ENCODE results near the gene EPPIN.
"Not testable (repeated sequence)": the region's sequence is repeated elsewhere in the genome, so short reads cannot be mapped to it uniquely, and the experiment has no call there.

EPPIN gene
- total RNA-seq: 0 to 0.03 (median 0) reads per million in 9 experiments

DNA sequence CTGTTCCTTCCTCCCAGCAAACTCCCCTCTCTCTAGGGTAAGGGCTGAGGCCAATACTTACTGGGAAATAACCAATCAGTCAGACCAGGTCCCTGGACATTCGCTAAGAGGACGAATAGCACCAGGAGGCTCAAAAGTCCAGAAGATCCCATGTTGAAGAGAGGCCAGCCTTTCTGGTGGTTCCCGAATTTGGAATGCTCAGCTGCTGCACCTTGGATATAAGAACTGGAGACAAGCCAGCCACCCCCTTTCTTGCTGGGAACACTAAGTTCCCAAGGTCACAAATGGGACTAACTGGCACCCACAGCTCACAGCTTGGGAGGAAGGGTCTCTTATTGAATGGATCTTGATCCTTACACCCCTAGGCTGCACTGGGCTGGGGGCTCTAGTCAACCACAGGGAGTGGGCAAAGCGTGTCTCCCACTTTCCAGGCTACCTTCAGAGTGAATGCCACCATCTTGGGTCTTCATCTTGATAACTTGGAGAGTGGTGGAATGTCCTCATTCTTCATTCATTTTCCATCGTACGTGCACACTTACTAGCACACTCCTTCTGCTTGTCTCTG, at the start of gene EPPIN:
EPPIN (minus strand) TSS at position 196 of the 565 bp plus-strand sequence; CDS start at position 152, 44 bp downstream.
- Mint-ChIP-seq H3K27ac (no peak within 1 kb of the TSS), H3K4me1 (ENCODE audit: low read depth in 2 of 2) (no peaks in the 10 kb centered on the region), H3K4me3 (no peak within 1 kb of the TSS), H3K9me3 (no peaks in the 10 kb centered on the region), H3K27me3 (peaks cover 51 to 65% of the 10 kb centered on the region in 2 donors), H3K36me3 (ENCODE audit: insufficient read depth) (no peaks in the 10 kb centered on the region)
- ATAC-seq (replicated peaks) (no peak), DNase-seq (no peak)

DNA sequence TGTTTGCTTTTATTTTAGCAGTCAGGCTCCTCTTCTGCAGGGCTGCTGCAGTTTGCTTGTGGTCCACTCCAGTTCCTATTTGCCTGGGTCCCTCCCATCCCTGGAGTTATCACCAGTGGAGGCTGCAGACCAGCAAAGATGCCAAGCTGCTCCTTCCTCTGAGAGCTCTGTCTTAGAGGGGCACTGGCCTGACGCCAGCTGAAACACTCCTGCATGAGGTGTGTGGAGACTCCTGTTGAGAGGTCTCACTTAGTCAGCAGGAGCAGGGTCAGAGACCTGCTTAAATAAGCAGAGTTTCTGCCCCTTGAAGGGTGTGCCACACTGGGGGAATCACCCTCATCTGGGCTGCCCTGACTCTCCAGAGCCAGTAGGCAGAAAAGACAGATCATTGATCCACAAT, 48.0 kb upstream of the EPPIN start:
- no peak for ATAC-seq (replicated peaks)
- H3K27me3 Mint-ChIP-seq: peaks cover 52 to 61% of the 10 kb centered on the region in 2 donors
- H3K4me1 Mint-ChIP-seq (ENCODE audit: low read depth in 2 of 2): no peaks in the 10 kb centered on the region
- H3K4me3 Mint-ChIP-seq: no peak overlapping the region
- H3K27ac Mint-ChIP-seq: no peak overlapping the region
- DNase-seq: no peak
- no peaks in the 10 kb centered on the region for H3K36me3 Mint-ChIP-seq (ENCODE audit: insufficient read depth)
- no peaks in the 10 kb centered on the region for H3K9me3 Mint-ChIP-seq

DNA sequence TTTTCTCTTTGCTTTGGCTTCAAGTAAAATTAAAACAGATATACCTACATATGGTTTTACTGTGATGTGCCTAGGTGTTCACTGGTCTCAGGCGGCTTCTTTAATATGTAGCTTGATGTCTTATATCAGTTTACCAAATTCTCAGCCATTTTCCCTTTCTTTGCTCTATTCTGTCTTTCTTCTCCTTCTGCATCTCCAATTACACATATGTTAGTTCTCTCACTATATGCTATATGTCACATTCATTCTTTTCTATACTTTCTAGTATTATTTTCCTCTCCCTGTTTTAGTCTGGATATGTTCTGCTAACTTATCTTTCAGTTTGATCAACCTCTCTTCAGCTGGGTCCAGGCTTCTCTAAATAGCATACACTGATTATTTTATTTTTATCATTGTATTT, 46.3 kb upstream of the EPPIN start:
- no peak for ATAC-seq (replicated peaks)
- Mint-ChIP-seq H3K27ac (no peak overlapping the region), H3K4me1 (ENCODE audit: low read depth in 2 of 2) (no peaks in the 10 kb centered on the region), H3K4me3 (no peak overlapping the region), H3K27me3 (peaks cover 54 to 56% of the 10 kb centered on the region in 2 donors), H3K9me3 (no peaks in the 10 kb centered on the region), H3K36me3 (ENCODE audit: insufficient read depth) (no peaks in the 10 kb centered on the region)
- no peak for DNase-seq

DNA sequence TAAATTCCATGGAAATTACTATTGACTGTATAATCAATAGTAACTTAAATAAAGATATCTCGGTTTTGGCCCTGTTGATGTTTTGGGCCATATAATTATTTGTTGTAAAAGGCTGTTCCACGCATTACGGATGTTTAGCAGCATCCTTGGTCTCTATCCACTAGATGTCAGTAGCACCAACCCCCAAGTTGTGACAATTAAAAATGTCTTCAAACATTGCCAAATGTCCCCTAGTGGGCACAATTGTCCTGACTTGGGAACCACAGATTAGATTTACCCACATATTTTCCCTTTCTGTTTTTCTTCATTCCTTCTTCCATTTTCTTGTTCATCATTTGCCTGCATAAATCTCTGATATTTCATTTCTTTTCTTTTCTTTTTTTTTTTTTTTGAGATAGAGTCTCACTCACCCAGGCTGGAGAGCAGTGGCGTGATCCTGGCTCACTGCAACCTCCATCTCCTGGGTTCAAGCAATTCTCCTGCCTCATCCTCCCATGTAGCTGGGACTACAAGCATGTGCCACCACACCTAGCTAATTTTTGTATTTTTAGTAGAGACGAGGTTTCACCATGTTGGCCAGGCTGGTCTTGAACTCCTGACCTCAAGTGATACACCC, 45.5 kb upstream of the EPPIN start:
- Mint-ChIP-seq H3K4me3 (no peak overlapping the region), H3K36me3 (ENCODE audit: insufficient read depth) (no peaks in the 10 kb centered on the region), H3K27ac (no peak overlapping the region), H3K9me3 (no peaks in the 10 kb centered on the region), H3K27me3 (peaks cover 45 to 56% of the 10 kb centered on the region in 2 donors), H3K4me1 (ENCODE audit: low read depth in 2 of 2) (no peaks in the 10 kb centered on the region)
- peak in 2 of 3 experiments; percentile 1 to 10 for DNase-seq
- ATAC-seq (replicated peaks): peak; percentile 41

DNA sequence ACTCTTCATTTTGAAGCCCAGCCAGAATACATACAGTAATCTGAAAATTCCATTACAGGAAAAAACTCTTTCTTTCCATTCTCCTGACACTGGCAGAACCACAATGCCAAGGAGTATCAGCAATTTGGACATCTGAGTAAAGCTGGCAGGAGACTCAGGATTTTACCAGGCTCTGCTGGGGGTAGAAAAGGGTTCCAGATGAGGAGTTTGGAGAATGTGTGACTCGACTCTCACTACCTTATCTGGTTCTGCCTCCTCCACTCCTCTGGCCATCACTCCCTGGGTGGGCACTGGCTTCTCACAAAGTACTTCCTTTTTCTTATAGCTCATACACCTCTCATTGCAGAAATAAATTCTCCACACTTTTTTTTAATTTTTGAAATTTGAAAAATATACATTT, 42.5 kb upstream of the EPPIN start:
- peaks cover 29 to 49% of the 10 kb centered on the region in 2 donors for H3K27me3 Mint-ChIP-seq
- no peak for ATAC-seq (replicated peaks)
- H3K36me3 Mint-ChIP-seq (ENCODE audit: insufficient read depth): no peaks in the 10 kb centered on the region
- no peak for DNase-seq
- H3K9me3 Mint-ChIP-seq: no peaks in the 10 kb centered on the region
- H3K4me1 Mint-ChIP-seq (ENCODE audit: low read depth in 2 of 2): no peaks in the 10 kb centered on the region
- H3K27ac Mint-ChIP-seq: no peak overlapping the region
- no peak overlapping the region for H3K4me3 Mint-ChIP-seq

DNA sequence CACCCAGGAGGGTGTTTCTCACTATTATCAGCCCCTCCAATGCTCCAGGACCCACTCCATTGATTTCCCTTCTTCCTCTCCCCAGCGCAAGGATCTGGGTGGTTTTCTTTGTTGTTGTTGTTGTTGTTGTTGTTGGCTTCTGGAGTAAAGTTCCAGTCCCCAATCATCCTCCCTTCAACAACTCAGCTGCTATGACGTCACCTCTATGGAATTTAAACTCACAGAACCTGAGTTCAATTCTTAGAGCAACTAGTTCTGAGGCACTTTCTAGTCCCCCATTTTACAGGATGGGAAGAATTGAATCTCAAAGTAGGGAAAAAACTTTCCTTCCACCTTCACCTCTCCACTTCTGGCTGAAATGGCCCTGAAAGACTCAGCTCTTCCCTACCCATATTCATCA, 41.6 kb upstream of the EPPIN start:
- H3K27ac Mint-ChIP-seq: no peak overlapping the region
- no peaks in the 10 kb centered on the region for H3K36me3 Mint-ChIP-seq (ENCODE audit: insufficient read depth)
- DNase-seq (no peak), ATAC-seq (replicated peaks) (no peak)
- H3K27me3 Mint-ChIP-seq: peaks cover 20 to 43% of the 10 kb centered on the region in 2 donors
- no peaks in the 10 kb centered on the region for H3K9me3 Mint-ChIP-seq
- no peak overlapping the region for H3K4me3 Mint-ChIP-seq
- H3K4me1 Mint-ChIP-seq (ENCODE audit: low read depth in 2 of 2): no peaks in the 10 kb centered on the region

DNA sequence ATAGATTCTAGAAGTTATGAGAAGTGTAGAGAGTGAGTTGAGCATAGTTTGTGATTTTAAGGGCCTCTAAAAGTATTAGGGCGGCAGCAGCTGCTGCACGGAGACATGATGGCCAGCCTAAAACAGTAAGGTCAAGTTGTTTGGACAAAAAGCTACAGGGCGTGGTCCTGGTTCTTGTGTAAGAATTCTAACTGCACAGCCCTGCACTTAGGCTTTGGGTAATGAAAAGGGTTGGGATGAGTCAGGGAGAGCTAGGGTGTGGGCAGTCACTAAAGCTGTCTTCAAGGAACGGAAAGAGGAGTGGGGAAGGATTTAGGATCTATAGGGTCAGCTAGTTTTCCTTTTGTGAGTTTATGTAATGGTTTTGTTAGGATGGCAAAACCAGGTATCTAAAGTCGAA, 38.8 kb upstream of the EPPIN start:
- peaks cover 0 to 35% of the 10 kb centered on the region in 2 donors for H3K27me3 Mint-ChIP-seq
- not testable (repeated sequence) for ATAC-seq (replicated peaks); H3K36me3 Mint-ChIP-seq (ENCODE audit: insufficient read depth); H3K4me1 Mint-ChIP-seq (ENCODE audit: low read depth in 2 of 2); H3K4me3 Mint-ChIP-seq; DNase-seq; H3K27ac Mint-ChIP-seq; H3K9me3 Mint-ChIP-seq

DNA sequence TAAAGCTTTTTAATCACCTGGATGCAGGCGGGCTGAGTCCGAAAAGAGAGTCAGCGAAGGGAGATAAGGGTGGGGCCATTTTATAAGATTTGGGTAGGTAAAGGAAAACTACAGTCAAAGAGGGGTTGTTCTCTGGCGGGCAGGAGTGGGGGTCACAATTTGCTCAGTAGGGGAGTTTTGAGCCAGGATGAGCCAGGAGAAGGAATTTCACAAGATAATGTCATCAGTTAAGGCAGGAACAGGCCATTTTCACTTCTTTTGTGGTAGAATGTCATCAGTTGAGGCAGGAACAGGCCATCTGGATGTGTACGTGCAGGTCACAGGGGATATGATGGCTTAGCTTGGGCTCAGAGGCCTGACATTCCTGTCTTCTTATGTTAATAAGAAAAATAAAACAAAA, 37.1 kb upstream of the EPPIN start:
- H3K27ac Mint-ChIP-seq; H3K36me3 Mint-ChIP-seq (ENCODE audit: insufficient read depth); ATAC-seq (replicated peaks); DNase-seq; H3K9me3 Mint-ChIP-seq; H3K4me3 Mint-ChIP-seq; H3K4me1 Mint-ChIP-seq (ENCODE audit: low read depth in 2 of 2): not testable (repeated sequence)
- H3K27me3 Mint-ChIP-seq: peaks cover 4 to 47% of the 10 kb centered on the region in 2 donors

DNA sequence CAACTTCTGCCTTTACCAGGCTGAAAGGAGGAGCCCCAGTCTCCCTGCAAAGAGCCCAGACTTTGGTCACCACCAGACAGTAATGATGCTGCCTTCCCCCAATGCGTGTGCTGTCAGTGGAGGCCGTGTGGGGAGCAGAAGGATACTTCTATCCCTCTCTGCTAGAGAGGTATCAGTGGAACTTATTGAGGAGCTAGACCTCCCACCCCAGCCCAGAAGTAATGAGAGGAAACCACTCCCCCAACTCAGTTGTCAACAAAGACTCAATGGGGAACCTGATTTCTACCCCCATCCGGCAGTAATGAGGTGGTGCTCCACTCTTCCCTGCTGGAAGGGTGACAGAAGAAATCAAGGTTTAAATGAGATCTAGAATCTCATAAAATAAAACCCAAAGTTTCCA, 36.3 kb upstream of the EPPIN start:
- DNase-seq: no peak
- no peak overlapping the region for H3K27ac Mint-ChIP-seq
- H3K27me3 Mint-ChIP-seq: peaks cover 11 to 46% of the 10 kb centered on the region in 2 donors
- ATAC-seq (replicated peaks): no peak
- H3K9me3 Mint-ChIP-seq: no peaks in the 10 kb centered on the region
- H3K4me1 Mint-ChIP-seq (ENCODE audit: low read depth in 2 of 2): no peaks in the 10 kb centered on the region
- H3K36me3 Mint-ChIP-seq (ENCODE audit: insufficient read depth): no peaks in the 10 kb centered on the region
- no peak overlapping the region for H3K4me3 Mint-ChIP-seq

DNA sequence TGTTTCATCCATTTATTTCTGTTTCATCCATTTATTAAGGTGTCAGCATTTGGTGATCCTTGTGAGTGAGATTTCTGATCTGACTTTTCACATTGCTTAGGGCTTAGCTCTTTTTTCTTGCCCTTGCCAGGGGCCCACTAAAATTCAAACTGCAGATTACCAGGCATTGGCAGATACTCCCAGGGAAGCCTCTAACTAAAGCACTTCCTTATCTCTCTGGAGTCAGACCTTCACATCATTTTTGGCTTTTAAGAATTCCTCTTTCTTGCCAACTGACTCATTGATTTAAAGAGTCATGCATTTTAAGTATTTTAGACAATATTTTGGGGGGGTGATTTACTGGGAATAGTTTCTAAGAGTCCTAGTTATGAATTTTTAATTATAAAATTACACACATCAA, 34.5 kb upstream of the EPPIN start:
- DNase-seq: no peak
- H3K4me3 Mint-ChIP-seq: no peak overlapping the region
- H3K4me1 Mint-ChIP-seq (ENCODE audit: low read depth in 2 of 2): no peaks in the 10 kb centered on the region
- no peaks in the 10 kb centered on the region for H3K36me3 Mint-ChIP-seq (ENCODE audit: insufficient read depth)
- no peak for ATAC-seq (replicated peaks)
- H3K27me3 Mint-ChIP-seq: peaks cover 11 to 34% of the 10 kb centered on the region in 2 donors
- no peaks in the 10 kb centered on the region for H3K9me3 Mint-ChIP-seq
- H3K27ac Mint-ChIP-seq: no peak overlapping the region

DNA sequence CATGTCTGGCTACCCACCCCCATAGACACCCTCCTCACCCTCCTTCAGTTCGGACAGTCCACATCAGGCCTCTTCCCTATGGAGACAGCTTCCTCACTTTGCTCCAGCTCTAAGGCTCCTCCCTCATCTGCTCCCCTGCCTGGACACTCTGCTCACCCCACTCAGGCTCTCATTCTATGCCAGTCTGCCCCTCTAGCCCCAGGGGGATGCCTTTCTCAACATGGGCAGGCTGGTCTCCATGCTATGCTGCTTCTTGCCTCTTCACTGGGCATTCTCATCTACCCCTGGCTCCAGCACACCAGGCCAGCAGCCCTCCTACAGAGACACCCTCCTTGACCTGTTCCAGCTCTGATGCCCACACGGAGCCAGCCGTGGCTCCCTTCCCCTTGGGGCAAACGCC, 32.0 kb upstream of the EPPIN start, which contains the start of gene WFDC8:
WFDC8 (minus strand) TSS at position 101 of the 400 bp plus-strand sequence; CDS start at position 64, 37 bp downstream.
- H3K4me1 Mint-ChIP-seq (ENCODE audit: low read depth in 2 of 2): no peaks in the 10 kb centered on the region
- ATAC-seq (replicated peaks) (no peak), DNase-seq (no peak)
- no peaks in the 10 kb centered on the region for H3K36me3 Mint-ChIP-seq (ENCODE audit: insufficient read depth)
- peaks cover 14 to 42% of the 10 kb centered on the region in 2 donors for H3K27me3 Mint-ChIP-seq
- no peak within 1 kb of the TSS for H3K4me3 Mint-ChIP-seq
- H3K9me3 Mint-ChIP-seq: no peaks in the 10 kb centered on the region
- H3K27ac Mint-ChIP-seq: no peak within 1 kb of the TSS

DNA sequence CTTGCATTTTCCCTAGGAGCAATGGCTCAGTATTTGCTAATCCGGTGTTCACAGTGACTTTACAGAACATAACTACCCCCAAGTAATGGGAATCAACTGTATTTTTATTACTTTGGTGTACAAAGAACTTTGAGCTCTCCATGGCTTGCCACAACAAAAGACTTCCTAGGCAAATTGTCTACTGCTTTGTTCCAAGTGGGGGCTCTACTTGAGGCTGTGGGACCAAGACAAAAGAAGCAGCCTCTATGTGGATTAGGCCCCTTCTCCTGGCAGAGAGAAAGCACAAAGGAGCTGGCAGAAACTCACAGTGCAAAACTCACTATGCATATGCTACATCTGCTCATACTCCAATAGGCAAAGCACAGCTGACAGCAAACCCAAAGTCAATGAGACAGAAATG, 31.0 kb upstream of the EPPIN start:
- no peak overlapping the region for H3K27ac Mint-ChIP-seq
- H3K9me3 Mint-ChIP-seq: no peaks in the 10 kb centered on the region
- H3K4me1 Mint-ChIP-seq (ENCODE audit: low read depth in 2 of 2): no peaks in the 10 kb centered on the region
- no peak for DNase-seq
- no peaks in the 10 kb centered on the region for H3K36me3 Mint-ChIP-seq (ENCODE audit: insufficient read depth)
- H3K27me3 Mint-ChIP-seq: peaks cover 23 to 51% of the 10 kb centered on the region in 2 donors
- H3K4me3 Mint-ChIP-seq: no peak overlapping the region
- ATAC-seq (replicated peaks): no peak

DNA sequence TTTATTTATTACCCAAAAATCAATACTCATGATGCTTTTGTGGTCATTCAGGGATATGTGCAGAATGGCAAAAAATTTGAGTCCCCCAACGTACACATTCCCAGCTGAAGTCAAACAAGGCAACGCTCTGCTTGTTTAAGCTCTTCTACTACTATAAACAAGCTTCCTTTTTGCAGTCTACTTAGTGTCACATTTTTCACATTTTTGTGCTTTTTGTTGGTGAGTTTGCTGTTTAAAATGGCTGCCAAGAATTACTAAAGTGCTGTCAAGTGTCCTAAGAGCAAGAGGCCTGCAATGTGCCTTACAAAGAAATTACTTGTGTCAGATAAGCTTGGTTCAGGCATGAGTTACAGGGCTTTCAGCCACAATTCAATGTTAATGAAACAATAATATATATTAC, 29.8 kb upstream of the EPPIN start:
- H3K9me3 Mint-ChIP-seq: no peaks in the 10 kb centered on the region
- DNase-seq: no peak

DNA sequence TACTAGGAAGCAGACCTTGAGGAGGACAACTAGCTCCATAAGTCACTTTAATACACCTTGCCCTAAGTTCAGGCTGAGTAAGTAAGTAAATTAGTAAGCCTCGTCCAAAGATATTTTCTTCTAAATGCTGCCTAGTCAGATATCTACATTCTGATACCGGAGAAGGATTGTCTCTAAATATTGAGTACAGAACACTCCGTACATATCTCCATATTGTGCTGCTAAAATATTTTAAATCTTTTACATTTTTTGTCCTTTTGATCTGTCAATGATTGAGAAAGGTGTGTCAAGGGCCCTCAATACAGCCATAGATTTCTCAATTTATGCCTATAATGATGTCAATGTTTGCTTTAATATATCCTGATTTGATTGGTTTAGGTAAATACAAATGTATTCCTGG, 28.7 kb upstream of the EPPIN start:
- Mint-ChIP-seq H3K27ac (no peak overlapping the region), H3K9me3 (no peaks in the 10 kb centered on the region), H3K4me1 (ENCODE audit: low read depth in 2 of 2) (no peaks in the 10 kb centered on the region), H3K4me3 (no peak overlapping the region), H3K27me3 (peaks cover 36 to 50% of the 10 kb centered on the region in 2 donors), H3K36me3 (ENCODE audit: insufficient read depth) (no peaks in the 10 kb centered on the region)
- ATAC-seq (replicated peaks) (no peak), DNase-seq (no peak)

More for the DNA sequence above, 29.8 kb upstream of the EPPIN start:
- ATAC-seq (replicated peaks): no peak
- H3K36me3 Mint-ChIP-seq (ENCODE audit: insufficient read depth): no peaks in the 10 kb centered on the region
- no peaks in the 10 kb centered on the region for H3K4me1 Mint-ChIP-seq (ENCODE audit: low read depth in 2 of 2)
- no peak overlapping the region for H3K4me3 Mint-ChIP-seq
- H3K27ac Mint-ChIP-seq: no peak overlapping the region
- H3K27me3 Mint-ChIP-seq: peaks cover 31 to 55% of the 10 kb centered on the region in 2 donors

Measured in effector memory CD8-positive, alpha-beta T cell (primary cell).